Measurements from ENCODE around the gene POLR2I.

Gene POLR2I

DNA sequence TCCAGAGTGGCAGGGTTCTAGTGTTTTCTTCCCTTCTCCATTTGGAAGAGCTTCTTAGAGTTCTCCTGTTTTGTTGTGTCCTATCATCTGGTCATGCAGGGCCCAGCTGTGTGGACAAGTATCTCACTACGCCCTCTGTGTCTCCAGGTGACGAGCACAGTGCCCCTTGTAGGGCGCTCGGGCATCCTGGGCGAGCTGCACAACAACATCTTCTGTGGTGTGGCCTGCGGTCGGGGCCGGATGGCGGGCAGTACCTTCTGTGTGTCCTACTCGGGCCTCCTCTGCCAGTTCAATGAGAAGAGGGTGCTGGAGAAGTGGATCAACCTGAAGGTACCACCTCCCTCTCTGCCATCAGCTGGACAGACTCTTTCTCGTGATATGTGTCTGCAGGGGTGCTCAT, 47.0 kb downstream of the POLR2I start:
- in situ Hi-C loops (cut with HindIII; ENCODE audit: low sequenced_read_pairs), result no loop called here
- DNase-seq (ENCODE audit: low read depth, low spot score), result no peak
- no peak overlapping the region for H3K4me3 ChIP-seq (ENCODE audit: low read depth, low read length)
- TF ChIP-seq, protein P1, sequence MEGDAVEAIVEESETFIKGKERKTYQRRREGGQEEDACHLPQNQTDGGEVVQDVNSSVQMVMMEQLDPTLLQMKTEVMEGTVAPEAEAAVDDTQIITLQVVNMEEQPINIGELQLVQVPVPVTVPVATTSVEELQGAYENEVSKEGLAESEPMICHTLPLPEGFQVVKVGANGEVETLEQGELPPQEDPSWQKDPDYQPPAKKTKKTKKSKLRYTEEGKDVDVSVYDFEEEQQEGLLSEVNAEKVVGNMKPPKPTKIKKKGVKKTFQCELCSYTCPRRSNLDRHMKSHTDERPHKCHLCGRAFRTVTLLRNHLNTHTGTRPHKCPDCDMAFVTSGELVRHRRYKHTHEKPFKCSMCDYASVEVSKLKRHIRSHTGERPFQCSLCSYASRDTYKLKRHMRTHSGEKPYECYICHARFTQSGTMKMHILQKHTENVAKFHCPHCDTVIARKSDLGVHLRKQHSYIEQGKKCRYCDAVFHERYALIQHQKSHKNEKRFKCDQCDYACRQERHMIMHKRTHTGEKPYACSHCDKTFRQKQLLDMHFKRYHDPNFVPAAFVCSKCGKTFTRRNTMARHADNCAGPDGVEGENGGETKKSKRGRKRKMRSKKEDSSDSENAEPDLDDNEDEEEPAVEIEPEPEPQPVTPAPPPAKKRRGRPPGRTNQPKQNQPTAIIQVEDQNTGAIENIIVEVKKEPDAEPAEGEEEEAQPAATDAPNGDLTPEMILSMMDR (IDR thresholded peaks at IDR 0.05; ENCODE audit: low read depth, low read length), result no peak

DNA sequence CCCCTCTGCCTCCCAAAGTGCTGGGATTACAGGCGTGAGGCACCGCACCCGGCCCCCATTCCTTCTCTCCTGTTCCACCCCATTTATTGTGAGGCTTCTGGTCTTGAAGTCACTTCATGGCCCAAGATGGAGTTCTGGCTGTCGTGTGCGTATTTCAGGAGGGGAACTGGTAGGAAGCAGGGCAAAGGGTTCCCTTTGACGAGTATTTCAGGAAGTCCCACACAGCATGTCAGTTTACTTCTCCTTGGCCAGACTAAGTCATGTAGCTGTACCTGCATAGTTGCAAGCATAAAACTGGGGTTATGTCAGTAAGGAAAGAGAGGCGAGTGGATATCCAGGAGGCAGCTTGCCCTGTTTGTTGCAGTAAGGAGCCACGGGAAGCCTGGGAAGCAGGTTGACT, 49.8 kb downstream of the POLR2I start:
- H3K4me3 ChIP-seq (ENCODE audit: low read depth, low read length), result no peak overlapping the region
- DNase-seq (ENCODE audit: low read depth, low spot score), result no peak
- in situ Hi-C loops (cut with HindIII; ENCODE audit: low sequenced_read_pairs), result no loop called here
- TF ChIP-seq, protein P1 (IDR thresholded peaks at IDR 0.05; ENCODE audit: low read depth, low read length), result no peak
